Breast epithelium (tissue), 3 donors: Measurements from ENCODE around the gene BARX2.

ENCODE experiments used
- CTCF ChIP-seq, 3 donors: fragments of 450-650 bp; IDR thresholded peaks; one replicate each; pipeline ENCODE4 v1.5.1; 2016 to 2017; ENCODE audit warnings: antibody characterized with exemption in 3 of 3, mild to moderate bottlenecking in 3 of 3, moderate library complexity in 3 of 3
- POLR2A ChIP-seq: fragments of 450-650 bp; IDR thresholded peaks from one replicate; pipeline ENCODE4 v1.6.1; 2016; ENCODE audit warnings: antibody characterized with exemption, mild to moderate bottlenecking, moderate library complexity
- POLR2AphosphoS5 ChIP-seq, 3 donors: sonication (generic); formaldehyde crosslinking; IDR thresholded peaks; one replicate each; pipeline ENCODE4 v1.6.1; 2017; ENCODE audit warnings: antibody characterized with exemption in 3 of 3

- TF ChIP-seq CTCF (IDR thresholded peaks at IDR 0.05) (no peak), POLR2AphosphoS5 (IDR thresholded peaks at IDR 0.05) (no peak), POLR2A (no peak)
Measured at GRCh38 chr11:129385801-129386200, 10.2 kb downstream of the BARX2 start.
